Glutamatergic neuron (in vitro differentiated cells): ENCODE measurements around the gene MCU. TPM values are rescaled to one million over a fixed set of nuclear protein-coding genes. Genes with fewer than 3 reads are reported as not detected.

Experiments
- DNase-seq: peaks from one replicate; pipeline ENCODE4 v3.0.0; 2022
- H3K27ac Mint-ChIP-seq: one replicate; pipeline ENCODE4 v1.8.0; 2020; ENCODE audit warnings: mild to moderate bottlenecking, mixed read lengths, inconsistent platforms; ENCODE audit not compliant: unreplicated experiment
- H3K27me3 Mint-ChIP-seq: one replicate; pipeline ENCODE4 v1.8.0; 2020; ENCODE audit warnings: mild to moderate bottlenecking, moderate library complexity, mixed read lengths, inconsistent platforms; ENCODE audit not compliant: unreplicated experiment
- H3K36me3 Mint-ChIP-seq: one replicate; pipeline ENCODE4 v1.8.0; 2020; ENCODE audit warnings: mild to moderate bottlenecking, mixed read lengths, inconsistent platforms; ENCODE audit not compliant: unreplicated experiment
- H3K4me1 Mint-ChIP-seq: one replicate; pipeline ENCODE4 v1.8.0; 2020; ENCODE audit warnings: mild to moderate bottlenecking, low read depth, mixed read lengths, inconsistent platforms; ENCODE audit not compliant: unreplicated experiment
- H3K4me3 Mint-ChIP-seq: one replicate; pipeline ENCODE4 v1.8.0; 2020; ENCODE audit warnings: mild to moderate bottlenecking, mixed read lengths, inconsistent platforms; ENCODE audit not compliant: unreplicated experiment
- H3K9me3 Mint-ChIP-seq: one replicate; pipeline ENCODE4 v1.8.0; 2020; ENCODE audit warnings: mild to moderate bottlenecking, moderate library complexity, mixed read lengths, inconsistent platforms; ENCODE audit not compliant: unreplicated experiment
- total RNA-seq: library from RNA; stranded (reverse); fragmentation: NEBNext Ultra II Directional; extraction: Animal tissue kit (Norgen Biotek cat#: 25700); gene quantifications from one replicate; pipeline ENCODE4 v1.2.1, GENCODE V29; 2021; ENCODE audit not compliant: unreplicated experiment
- TF ChIP-seq, protein P1 (sequence below): fragments of 200-600 bp; sonication (generic); IDR thresholded peaks from one replicate; pipeline ENCODE4 v1.5.0; 2021; ENCODE audit not compliant: partially characterized antibody, unreplicated experiment

The MCU gene
- total RNA-seq, 1 donor from 2014 or later: 15.2 TPM

DNA sequence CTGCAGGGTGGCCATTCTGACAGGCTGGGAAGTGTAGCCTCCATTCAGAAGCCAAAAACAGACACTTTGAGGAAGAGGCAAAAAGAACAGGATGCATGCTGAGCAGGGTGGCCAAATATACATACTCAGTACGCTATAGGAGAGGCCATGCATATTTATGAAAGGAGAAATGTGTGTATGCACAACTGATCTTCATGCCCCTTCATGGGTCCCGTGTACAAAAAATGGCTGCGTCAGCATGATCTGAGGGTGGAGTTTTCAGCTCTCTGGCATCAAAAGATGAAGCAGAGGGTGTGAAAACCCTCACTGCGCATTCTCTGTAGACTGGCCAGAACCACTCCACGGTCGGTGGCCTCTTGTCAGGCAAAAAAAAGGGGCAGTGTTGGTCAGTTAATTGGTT is 166.1 kb downstream of the MCU start:
- no peak for DNase-seq
- Mint-ChIP-seq H3K36me3 (no peaks in the 10 kb centered on the region), H3K27me3 (no peaks in the 10 kb centered on the region), H3K27ac (no peak overlapping the region), H3K4me1 (no peaks in the 10 kb centered on the region), H3K4me3 (no peak overlapping the region), H3K9me3 (peaks cover under 1% of the 10 kb centered on the region)
- TF ChIP-seq, protein P1, sequence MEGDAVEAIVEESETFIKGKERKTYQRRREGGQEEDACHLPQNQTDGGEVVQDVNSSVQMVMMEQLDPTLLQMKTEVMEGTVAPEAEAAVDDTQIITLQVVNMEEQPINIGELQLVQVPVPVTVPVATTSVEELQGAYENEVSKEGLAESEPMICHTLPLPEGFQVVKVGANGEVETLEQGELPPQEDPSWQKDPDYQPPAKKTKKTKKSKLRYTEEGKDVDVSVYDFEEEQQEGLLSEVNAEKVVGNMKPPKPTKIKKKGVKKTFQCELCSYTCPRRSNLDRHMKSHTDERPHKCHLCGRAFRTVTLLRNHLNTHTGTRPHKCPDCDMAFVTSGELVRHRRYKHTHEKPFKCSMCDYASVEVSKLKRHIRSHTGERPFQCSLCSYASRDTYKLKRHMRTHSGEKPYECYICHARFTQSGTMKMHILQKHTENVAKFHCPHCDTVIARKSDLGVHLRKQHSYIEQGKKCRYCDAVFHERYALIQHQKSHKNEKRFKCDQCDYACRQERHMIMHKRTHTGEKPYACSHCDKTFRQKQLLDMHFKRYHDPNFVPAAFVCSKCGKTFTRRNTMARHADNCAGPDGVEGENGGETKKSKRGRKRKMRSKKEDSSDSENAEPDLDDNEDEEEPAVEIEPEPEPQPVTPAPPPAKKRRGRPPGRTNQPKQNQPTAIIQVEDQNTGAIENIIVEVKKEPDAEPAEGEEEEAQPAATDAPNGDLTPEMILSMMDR: no peak

DNA sequence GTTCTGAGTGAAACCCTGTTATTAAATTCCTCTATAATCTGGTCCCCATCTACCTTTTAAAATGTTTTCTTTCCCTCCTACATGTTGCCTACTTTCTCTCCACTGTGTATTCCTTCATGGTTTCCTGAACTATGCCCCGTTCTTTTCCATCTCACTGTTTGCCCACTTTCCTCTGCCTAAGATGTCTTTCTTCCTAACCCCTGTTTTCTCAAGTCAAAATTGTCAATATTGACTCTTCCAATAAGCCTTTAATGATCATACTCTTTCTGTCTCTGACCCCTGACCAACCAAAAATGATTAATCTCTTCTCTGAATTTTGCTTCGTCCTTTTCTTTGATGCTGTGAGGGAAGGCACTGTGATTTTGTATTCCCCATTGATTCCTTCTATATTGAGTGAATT is 171.0 kb downstream of the MCU start:
- TF ChIP-seq, protein P1: no peak
- no peaks in the 10 kb centered on the region for H3K4me1 Mint-ChIP-seq
- no peak overlapping the region for H3K4me3 Mint-ChIP-seq
- no peak overlapping the region for H3K27ac Mint-ChIP-seq
- DNase-seq: no peak
- no peaks in the 10 kb centered on the region for H3K27me3 Mint-ChIP-seq
- no peaks in the 10 kb centered on the region for H3K36me3 Mint-ChIP-seq
- peaks cover 1% of the 10 kb centered on the region for H3K9me3 Mint-ChIP-seq

DNA sequence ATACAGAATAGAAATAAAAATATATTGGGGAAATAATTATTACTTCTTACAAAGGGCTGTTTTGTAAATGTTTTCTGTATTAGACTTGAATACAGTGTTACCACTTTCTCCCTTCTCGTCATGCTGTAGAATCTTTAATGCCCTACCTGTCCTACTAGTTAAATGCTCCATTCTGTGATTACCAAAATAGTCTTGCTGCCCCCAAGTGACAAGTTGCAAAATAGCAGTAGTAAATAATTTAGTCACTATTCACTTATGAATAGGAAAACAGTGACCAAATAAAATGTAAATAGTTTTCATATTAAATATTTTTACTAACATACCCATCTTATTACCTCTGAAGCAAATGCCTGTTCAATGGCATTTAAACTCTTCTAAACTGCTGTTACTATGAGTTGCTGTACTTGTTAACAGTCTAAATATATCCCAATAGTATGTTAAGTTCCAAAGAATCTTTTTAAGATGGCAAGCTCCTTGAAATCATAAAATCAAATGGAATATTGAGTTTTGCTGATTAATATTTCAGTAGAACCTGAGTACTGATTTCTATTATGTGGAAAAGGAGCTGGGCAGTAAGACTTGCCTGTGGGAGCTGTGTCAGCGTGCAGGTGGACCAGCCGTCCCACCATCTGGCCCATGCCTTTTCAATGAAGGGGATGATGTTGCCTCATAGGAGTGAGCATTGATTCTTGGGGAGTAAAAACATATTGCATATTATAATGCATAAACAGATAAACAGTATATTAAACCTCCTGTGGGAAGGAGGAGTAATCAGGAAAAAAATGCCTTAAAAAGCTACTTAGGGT is 183.5 kb downstream of the MCU start:
- Mint-ChIP-seq H3K27me3 (no peaks in the 10 kb centered on the region), H3K4me1 (no peaks in the 10 kb centered on the region), H3K4me3 (no peak overlapping the region), H3K9me3 (no peaks in the 10 kb centered on the region), H3K36me3 (peaks cover 5% of the 10 kb centered on the region), H3K27ac (no peak overlapping the region)
- TF ChIP-seq, protein P1: peak; percentile 29
- peak; percentile 19 for DNase-seq

DNA sequence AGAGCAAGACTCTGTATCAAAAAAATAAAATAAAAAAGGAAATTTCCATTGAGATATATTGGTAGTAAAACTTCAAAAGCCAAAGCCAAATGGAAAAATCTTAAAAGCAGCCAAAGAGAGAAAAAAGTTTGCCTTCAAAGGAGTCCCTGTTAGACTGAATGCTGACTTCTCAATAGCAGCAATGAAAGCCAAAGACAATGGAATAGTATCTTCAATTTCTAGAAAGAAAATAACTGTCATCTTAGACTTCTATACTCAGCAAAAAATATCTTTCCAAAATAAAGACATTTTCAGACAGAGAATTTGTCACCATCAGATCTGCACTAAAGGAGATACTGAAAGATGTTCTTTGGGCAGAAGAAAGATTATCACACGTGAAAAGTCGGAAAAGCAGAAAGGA is 187.3 kb downstream of the MCU start:
- TF ChIP-seq, protein P1: no peak
- Mint-ChIP-seq H3K9me3 (no peaks in the 10 kb centered on the region), H3K4me3 (no peak overlapping the region), H3K4me1 (no peaks in the 10 kb centered on the region), H3K36me3 (peaks cover 5% of the 10 kb centered on the region), H3K27ac (no peak overlapping the region), H3K27me3 (no peaks in the 10 kb centered on the region)
- no peak for DNase-seq

DNA sequence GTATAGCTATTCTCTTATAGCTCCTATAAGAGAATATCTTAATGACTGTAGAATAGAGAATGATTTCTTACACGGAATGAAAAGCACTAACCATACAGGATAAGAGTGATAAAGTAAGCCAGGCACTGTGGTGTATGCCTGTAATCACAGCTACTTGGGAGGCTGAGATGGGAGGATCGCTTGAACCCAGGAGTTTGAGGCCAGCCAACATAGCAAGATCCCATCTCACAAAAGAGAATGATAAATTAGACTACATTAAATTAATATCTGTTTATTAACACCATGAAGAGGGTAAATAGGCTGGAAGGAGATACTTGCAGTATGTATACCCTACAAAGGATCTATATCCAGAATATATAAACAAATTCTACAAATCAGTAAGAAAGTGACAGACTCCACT is 189.3 kb downstream of the MCU start:
- DNase-seq: no peak
- Mint-ChIP-seq H3K27ac (no peak overlapping the region), H3K4me3 (no peak overlapping the region), H3K4me1 (peaks cover 5% of the 10 kb centered on the region), H3K27me3 (no peaks in the 10 kb centered on the region), H3K36me3 (peaks cover 5% of the 10 kb centered on the region), H3K9me3 (no peaks in the 10 kb centered on the region)
- TF ChIP-seq, protein P1: no peak
